ENCODE results near the gene DDT. TPM values are rescaled to one million over a fixed set of nuclear protein-coding genes. Genes with fewer than 3 reads are reported as not detected.
"Not testable (repeated sequence)": the region's sequence is repeated elsewhere in the genome, so short reads cannot be mapped to it uniquely, and the experiment has no call there.

Gene DDT
- total RNA-seq, 1 donor, result 202 TPM

GRCh38 chr22:23954193-23954990, 19.8 kb downstream of the DDT start:
- not testable (repeated sequence) for DNase-seq (ENCODE audit: low read depth in 2 of 3, low spot score in 2 of 3)

GRCh38 chr22:23953485-23953884, 20.8 kb downstream of the DDT start:
- DNase-seq (ENCODE audit: low read depth in 2 of 3, low spot score in 2 of 3), result not testable (repeated sequence)

GRCh38 chr22:23952794-23953405, 21.3 kb downstream of the DDT start:
- DNase-seq (ENCODE audit: low read depth in 2 of 3, low spot score in 2 of 3), result not testable (repeated sequence)

- DNase-seq (ENCODE audit: low read depth in 2 of 3, low spot score in 2 of 3), result not testable (repeated sequence)
Observed at GRCh38 chr22:23951383-23951782, 22.9 kb downstream of the DDT start.

GRCh38 chr22:23949764-23950163, 24.5 kb downstream of the DDT start:
- not testable (repeated sequence) for DNase-seq (ENCODE audit: low read depth in 2 of 3, low spot score in 2 of 3)

DNA sequence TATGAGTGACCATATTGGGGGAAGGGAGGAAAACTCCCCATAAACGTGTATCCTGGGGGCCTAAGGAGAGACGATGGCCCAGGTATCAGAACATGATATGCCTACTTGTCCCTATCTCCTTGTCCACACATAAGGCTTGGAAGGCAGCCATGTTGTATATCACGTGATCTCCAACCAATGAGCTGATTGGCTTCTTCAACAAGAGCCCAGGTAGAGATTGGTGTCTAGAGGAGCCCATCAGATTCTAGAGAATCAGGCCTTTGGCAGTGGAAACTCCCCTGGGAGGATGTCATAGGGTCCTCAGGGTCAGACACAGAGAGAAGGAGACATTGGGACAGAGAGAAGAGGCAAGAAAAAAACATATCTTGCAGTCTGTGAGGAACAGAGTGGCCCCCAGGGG, 26.9 kb downstream of the DDT start:
- not testable (repeated sequence) for DNase-seq (ENCODE audit: low read depth in 2 of 3, low spot score in 2 of 3)

GRCh38 chr22:23940166-23940565, 34.1 kb downstream of the DDT start:
- DNase-seq (ENCODE audit: low read depth in 2 of 3, low spot score in 2 of 3), result not testable (repeated sequence)

DNA sequence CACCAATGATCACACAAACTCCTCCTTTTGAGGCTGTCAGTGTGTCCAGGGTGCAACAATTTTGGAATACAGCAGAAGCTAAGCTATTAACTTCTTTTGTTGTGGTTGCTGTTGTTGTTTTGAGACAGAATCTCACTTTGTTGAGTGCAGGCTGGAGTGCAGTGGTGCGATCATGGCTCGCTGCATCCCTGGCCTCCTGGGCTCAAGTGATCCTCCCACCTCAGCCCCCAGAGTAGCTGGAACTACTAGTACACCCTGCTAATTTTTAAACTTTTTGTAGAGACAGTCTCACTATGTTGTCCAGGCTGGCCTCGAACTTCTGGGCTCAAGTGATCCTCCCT, 35.3 kb downstream of the DDT start:
- no peak for DNase-seq (ENCODE audit: low read depth in 2 of 3, low spot score in 2 of 3)

DNA sequence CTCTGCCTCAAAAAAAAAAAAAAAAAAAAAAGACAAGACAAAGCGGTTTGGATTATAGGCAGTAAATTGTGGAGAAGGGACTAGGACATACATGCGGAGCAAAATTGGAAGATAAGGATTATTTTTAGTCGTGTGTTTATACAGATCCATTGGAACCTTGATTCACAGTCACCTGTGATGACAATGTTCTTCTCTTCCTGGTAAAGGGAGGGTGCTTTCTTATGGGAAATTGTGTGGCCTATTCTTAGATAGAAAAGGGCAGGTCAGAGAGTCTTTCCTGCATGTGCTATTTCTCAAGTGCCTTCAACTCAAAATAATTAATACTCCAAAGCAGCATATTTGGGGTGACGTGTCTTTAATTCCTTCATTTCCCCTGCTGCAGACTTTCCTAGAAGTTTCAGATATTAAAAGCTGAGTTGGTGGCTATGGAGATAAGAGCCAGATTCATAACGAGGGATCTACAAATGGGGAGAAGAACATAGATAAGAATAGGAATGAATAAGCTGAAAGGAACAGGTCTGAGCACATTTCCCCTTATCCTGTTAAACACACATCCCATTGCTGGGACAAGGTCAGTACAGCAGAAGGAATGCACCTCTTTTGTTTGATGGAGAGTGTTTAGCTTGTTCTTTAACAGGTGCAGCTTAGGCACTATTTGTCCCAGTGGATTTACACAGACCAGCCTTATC, 35.8 kb downstream of the DDT start:
- DNase-seq (ENCODE audit: low read depth in 2 of 3, low spot score in 2 of 3), result no peak

DNA sequence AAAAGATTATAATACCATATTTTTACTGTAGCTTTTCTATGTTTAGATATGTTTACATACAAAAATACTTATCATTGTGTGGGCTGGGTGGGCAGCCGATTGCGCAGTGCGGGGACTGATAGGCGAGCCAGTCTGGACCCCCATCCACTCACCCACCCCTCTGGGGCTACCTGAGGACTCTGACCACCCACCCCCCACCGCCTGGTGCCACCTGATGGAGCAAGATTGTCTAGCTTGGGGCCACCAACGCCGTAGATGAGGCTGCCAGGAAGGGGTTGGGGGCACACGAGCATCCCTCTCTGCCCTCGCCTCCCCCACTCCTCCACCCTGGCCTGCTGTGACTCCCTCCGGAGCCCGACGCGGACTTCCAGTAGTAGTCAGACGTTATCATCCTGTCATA, 47.7 kb downstream of the DDT start:
- no peak for DNase-seq (ENCODE audit: low read depth in 2 of 3, low spot score in 2 of 3)

- DNase-seq (ENCODE audit: low read depth in 2 of 3, low spot score in 2 of 3), result peak in 1 of 3 donors; percentile 11
Observed at GRCh38 chr22:23925020-23925606, 49.1 kb downstream of the DDT start.

DNA sequence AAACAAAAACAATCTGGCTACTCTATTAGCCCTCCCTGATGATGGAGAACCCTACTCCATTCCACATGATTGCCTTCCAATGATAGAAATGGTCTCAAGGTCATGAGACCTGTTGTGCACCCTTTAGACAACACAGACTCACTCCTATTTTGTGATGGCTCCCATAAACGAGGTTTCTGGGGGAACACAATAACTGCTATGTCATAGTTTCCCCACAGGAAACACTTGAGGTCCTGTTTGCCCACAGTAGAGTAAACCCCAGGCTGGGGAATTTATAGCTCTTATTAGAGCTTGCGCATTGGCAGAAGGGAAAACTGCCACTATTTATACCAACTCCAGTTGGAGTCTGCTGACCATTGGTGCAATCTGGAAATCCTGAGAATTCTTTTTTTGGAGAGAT, 51.3 kb downstream of the DDT start:
- DNase-seq (ENCODE audit: low read depth in 2 of 3, low spot score in 2 of 3), result peak in 1 of 3 donors; percentile 68

DNA sequence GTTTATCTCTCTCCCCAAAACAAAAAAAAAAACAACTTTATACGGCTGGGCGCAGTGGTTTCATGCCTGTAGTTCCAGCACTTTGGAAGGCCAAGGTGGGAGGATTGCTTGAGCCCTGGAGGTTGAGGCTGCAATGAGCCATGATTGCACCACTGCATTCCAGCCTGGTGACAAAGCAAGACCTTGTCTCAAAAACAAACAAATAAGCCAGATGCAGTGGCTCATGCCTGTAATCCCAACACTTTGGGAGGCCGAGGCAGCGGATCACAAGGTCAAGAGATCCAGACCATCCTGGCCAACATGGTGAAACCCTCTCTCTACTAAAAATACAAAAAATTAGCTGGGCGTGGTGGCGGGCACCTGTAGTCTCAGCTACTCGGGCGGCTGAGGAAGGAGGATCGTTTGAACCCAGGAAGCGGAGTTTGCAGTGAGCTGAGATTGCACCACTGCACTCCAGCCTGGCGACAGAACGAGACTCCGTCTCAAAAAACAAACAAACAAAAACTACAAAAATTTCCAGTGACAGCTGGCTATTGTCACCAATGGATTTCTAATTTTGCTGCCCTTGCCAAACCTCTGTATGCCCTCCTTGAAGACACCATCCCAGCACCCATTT, 52.5 kb downstream of the DDT start:
- DNase-seq (ENCODE audit: low read depth in 2 of 3, low spot score in 2 of 3), result not testable (repeated sequence)

Other genes starting within 250 kb of the DDT start
- gene ZNF70, start 223.3 kb downstream of the DDT start, total RNA-seq, result 9.7 TPM
- gene VPREB3, start 220.0 kb downstream of the DDT start, total RNA-seq, result 2.2 TPM
- 1.6 TPM for gene C22orf15, start 211.5 kb downstream of the DDT start, total RNA-seq
- gene CHCHD10, start 206.5 kb downstream of the DDT start, total RNA-seq, result 11.0 TPM
- 3.2 TPM for gene MMP11, start 201.6 kb downstream of the DDT start, total RNA-seq
- gene SMARCB1, start 187.5 kb downstream of the DDT start, total RNA-seq, result 65.4 TPM
- gene DERL3, start 135.4 kb downstream of the DDT start, total RNA-seq, result 6.7 TPM
- 16.7 TPM for gene SLC2A11, start 116.6 kb downstream of the DDT start, total RNA-seq
- gene MIF, start 80.1 kb downstream of the DDT start, total RNA-seq, result 243 TPM
- gene GSTT2B, start 13.2 kb downstream of the DDT start, total RNA-seq, result 0.54 TPM
- gene DDTL, start 7.6 kb downstream of the DDT start, total RNA-seq, result 4.0 TPM
- not detected for gene GSTT2, start 5.7 kb upstream of the DDT start, total RNA-seq
- not detected for gene GSTT4, start 31.0 kb upstream of the DDT start, total RNA-seq
- gene CABIN1, start 36.9 kb upstream of the DDT start, total RNA-seq, result 121 TPM
- 0.81 TPM for gene SUSD2, start 207.0 kb upstream of the DDT start, total RNA-seq

All from hematopoietic multipotent progenitor cell (in vitro differentiated cells).